HG02571 (cell line): Measurements from ENCODE around the gene ARID5A.

Experiments used
- ATAC-seq: cut with Tn5 transposase; IDR thresholded peaks from one replicate; pipeline ENCODE4 v1.9.1; 2021; ENCODE audit warnings: mild to moderate bottlenecking, moderate library complexity; ENCODE audit not compliant: unreplicated experiment

The ARID5A gene

GRCh38 chr2:96506907-96507240 lies 29.7 kb upstream of the ARID5A start:
- no peak for ATAC-seq

- peak; percentile 48 for ATAC-seq
Measured at GRCh38 chr2:96507957-96508520, 28.5 kb upstream of the ARID5A start.

- no peak for ATAC-seq
Measured at GRCh38 chr2:96508521-96509113, 27.9 kb upstream of the ARID5A start.

- ATAC-seq = peak; percentile 55
Measured at GRCh38 chr2:96509114-96509846, 27.3 kb upstream of the ARID5A start.

GRCh38 chr2:96509847-96510230 lies 26.7 kb upstream of the ARID5A start:
- no peak for ATAC-seq

GRCh38 chr2:96510931-96511595 lies 25.5 kb upstream of the ARID5A start:
- no peak for ATAC-seq

GRCh38 chr2:96511851-96512250 lies 24.7 kb upstream of the ARID5A start:
- no peak for ATAC-seq

GRCh38 chr2:96512341-96512740 lies 24.2 kb upstream of the ARID5A start:
- no peak for ATAC-seq

- ATAC-seq = no peak
Measured at GRCh38 chr2:96514521-96514920, 22.0 kb upstream of the ARID5A start.

- no peak for ATAC-seq
Measured at GRCh38 chr2:96517079-96517478, 19.5 kb upstream of the ARID5A start.

GRCh38 chr2:96520231-96520630 lies 16.3 kb upstream of the ARID5A start:
- no peak for ATAC-seq

- ATAC-seq = no peak
Measured at GRCh38 chr2:96520697-96521096, 15.9 kb upstream of the ARID5A start.

- no peak for ATAC-seq
Measured at GRCh38 chr2:96521219-96521618, 15.3 kb upstream of the ARID5A start.

GRCh38 chr2:96522304-96523203 lies 14.0 kb upstream of the ARID5A start:
- no peak for ATAC-seq

- ATAC-seq = no peak
Measured at GRCh38 chr2:96523659-96524481, 12.7 kb upstream of the ARID5A start.

- no peak for ATAC-seq
Measured at GRCh38 chr2:96524482-96525210, 11.9 kb upstream of the ARID5A start.

- ATAC-seq = no peak
Measured at GRCh38 chr2:96525211-96525507, 11.4 kb upstream of the ARID5A start.

GRCh38 chr2:96526101-96526591 lies 10.4 kb upstream of the ARID5A start:
- no peak for ATAC-seq

GRCh38 chr2:96526615-96527285 lies 9.8 kb upstream of the ARID5A start:
- ATAC-seq = no peak
